H1 (cell line): ENCODE results near the gene SHCBP1. TPM values are rescaled to one million over a fixed set of nuclear protein-coding genes. Genes with fewer than 3 reads are reported as not detected.

Experiments used
- CTCF ChIA-PET: fragments of 300-600 bp; sonication (Branson Sonifier 250); formaldehyde crosslinking; loops from one replicate; lab custom pipeline; 2021; ENCODE audit not compliant: partially characterized antibody; lab: Charles Lee
- POLR2A ChIA-PET: fragments of 300-600 bp; sonication (Branson Sonifier 250); formaldehyde crosslinking; loops from one replicate; lab custom pipeline; 2021; ENCODE audit warnings: inconsistent platforms; ENCODE audit not compliant: partially characterized antibody; lab: Charles Lee
- DNase-seq, 2 experiments: peaks; one replicate each; pipeline versions ENCODE4 v3.0.0 to v3.0.0-alpha.2; 2010 to 2022; ENCODE audit warnings: low spot score in 2 of 2, low read depth in 1 of 2, mixed read lengths in 1 of 2
- FAIRE-seq: peaks from 2 replicates; lab custom pipeline; 2011; peaks lifted over from hg19 to GRCh38; lab: Jason Lieb, UNC
- H2AFZ ChIP-seq: 2 replicates; pipeline ENCODE4 v1.8.1; 2012; ENCODE audit warnings: low read length, inconsistent platforms
- H2AK5ac ChIP-seq: 2 replicates; pipeline ENCODE4 v1.6.1; 2013; ENCODE audit warnings: low read depth, low read length
- H2BK120ac ChIP-seq: replicated peaks from 2 replicates; pipeline ENCODE3; 2013; ENCODE audit warnings: low read depth, low read length, inconsistent platforms
- H2BK12ac ChIP-seq: 2 replicates; pipeline ENCODE4 v1.6.1; 2013; ENCODE audit warnings: low read depth, low read length
- H2BK15ac ChIP-seq: 2 replicates; pipeline ENCODE4 v1.6.1; 2013; ENCODE audit warnings: low read length
- H2BK20ac ChIP-seq: 2 replicates; pipeline ENCODE4 v1.6.1; 2013; ENCODE audit warnings: low read length
- H2BK5ac ChIP-seq: 2 replicates; pipeline ENCODE4 v1.6.1; 2013; ENCODE audit warnings: low read depth, low read length
- H3K14ac ChIP-seq: 2 replicates; pipeline ENCODE4 v1.6.1; 2013; ENCODE audit warnings: inconsistent platforms; ENCODE audit not compliant: insufficient read length
- H3K18ac ChIP-seq: 2 replicates; pipeline ENCODE4 v1.6.1; 2013; ENCODE audit warnings: low read length; ENCODE audit errors: extremely low read depth
- H3K23ac ChIP-seq: 2 replicates; pipeline ENCODE4 v1.6.1; 2013; ENCODE audit warnings: inconsistent platforms; ENCODE audit not compliant: insufficient read length
- H3K23me2 ChIP-seq: 2 replicates; pipeline ENCODE4 v1.6.1; 2013; ENCODE audit warnings: low read depth, low read length
- H3K27ac ChIP-seq: 2 replicates; pipeline ENCODE4 v1.6.1; 2011; ENCODE audit warnings: low read depth, low read length, inconsistent platforms
- H3K27me3 ChIP-seq, 4 experiments: replicated peaks in 1 of 4; 1 replicate in 1 of 4; 2 replicates in 3 of 4; pipeline versions ENCODE4 v1.6.1 to v1.8.1; 2011 to 2013; ENCODE audit warnings: low read length in 3 of 4, mild to moderate bottlenecking in 3 of 4, inconsistent platforms in 2 of 4, mixed read lengths in 2 of 4, moderate library complexity in 1 of 4; ENCODE audit not compliant: control insufficient read depth in 3 of 4, insufficient read depth in 3 of 4; ENCODE audit errors: extremely low read depth in 1 of 4
- H3K36me3 ChIP-seq, 4 experiments: 2 replicates each; pipeline versions ENCODE4 v1.6.1 to v1.8.1; 2011 to 2013; ENCODE audit warnings: mild to moderate bottlenecking in 4 of 4, low read length in 3 of 4, moderate library complexity in 2 of 4, control low read depth in 1 of 4, inconsistent platforms in 1 of 4; ENCODE audit not compliant: insufficient read depth in 4 of 4, control insufficient read depth in 2 of 4
- H3K4ac ChIP-seq: replicated peaks from 2 replicates; pipeline ENCODE3; 2013; ENCODE audit warnings: low read length, low read depth, mixed read lengths, inconsistent platforms; ENCODE audit not compliant: insufficient read length
- H3K4me1 ChIP-seq, 4 experiments: replicated peaks in 1 of 4; 1 replicate in 1 of 4; 2 replicates in 3 of 4; pipeline versions ENCODE4 v1.6.1 to v1.8.1; 2011 to 2013; ENCODE audit warnings: low read length in 3 of 4, inconsistent platforms in 2 of 4, mixed read lengths in 1 of 4; ENCODE audit not compliant: insufficient read depth in 4 of 4, control insufficient read depth in 3 of 4
- H3K4me2 ChIP-seq, 2 experiments: 2 replicates each; pipeline versions ENCODE4 v1.6.1 to v1.8.1; 2011 to 2013; ENCODE audit warnings: low read depth in 2 of 2, low read length in 2 of 2, control low read depth in 1 of 2, inconsistent platforms in 1 of 2, mild to moderate bottlenecking in 1 of 2; ENCODE audit not compliant: insufficient read depth in 1 of 2
- H3K4me3 ChIP-seq, 4 experiments: fragments of 200-600, 300-600 bp in 1 of 4; sonication (generic), shearing (Covaris generic), sonication (Bioruptor Twin) in 1 of 4; 2 replicates each; pipeline versions ENCODE4 v1.5.1 to v1.8.1; 2011 to 2016; ENCODE audit warnings: low read length in 4 of 4, low read depth in 3 of 4, control low read depth in 2 of 4, inconsistent platforms in 2 of 4, mild to moderate bottlenecking in 2 of 4, mixed read lengths in 1 of 4, moderate library complexity in 1 of 4; ENCODE audit not compliant: insufficient read depth in 2 of 4; ENCODE audit errors: extremely low read depth in 1 of 4
- H3K56ac ChIP-seq: replicated peaks from 2 replicates; pipeline ENCODE3; 2013; ENCODE audit warnings: low read depth, mild to moderate bottlenecking, mixed read lengths, low read length, inconsistent platforms; ENCODE audit not compliant: insufficient read length
- H3K79me1 ChIP-seq: 2 replicates; pipeline ENCODE4 v1.6.1; 2013; ENCODE audit warnings: low read depth, low read length, control low read depth
- H3K79me2 ChIP-seq, 2 experiments: 2 replicates each; pipeline versions ENCODE4 v1.6.1 to v1.8.1; 2012 to 2013; ENCODE audit warnings: low read length in 2 of 2, mild to moderate bottlenecking in 2 of 2, inconsistent platforms in 1 of 2; ENCODE audit not compliant: insufficient read depth in 2 of 2, control insufficient read depth in 1 of 2
- H3K9ac ChIP-seq, 4 experiments: replicated peaks in 1 of 4; 1 replicate in 1 of 4; 2 replicates in 3 of 4; pipeline versions ENCODE4 v1.6.1 to v1.8.1; 2011 to 2013; ENCODE audit warnings: low read depth in 3 of 4, low read length in 3 of 4, control low read depth in 2 of 4, mild to moderate bottlenecking in 2 of 4, moderate library complexity in 2 of 4, inconsistent platforms in 1 of 4; ENCODE audit errors: extremely low read depth in 1 of 4
- H3K9me3 ChIP-seq, 2 experiments: 2 replicates each; pipeline versions ENCODE4 v1.6.1 to v1.8.1; 2012 to 2013; ENCODE audit warnings: mild to moderate bottlenecking in 2 of 2, moderate library complexity in 2 of 2, control low read depth in 1 of 2, inconsistent platforms in 1 of 2, low read depth in 1 of 2, low read length in 1 of 2, mixed read lengths in 1 of 2; ENCODE audit not compliant: insufficient read depth in 2 of 2
- H4K20me1 ChIP-seq, 2 experiments: replicated peaks in 1 of 2; 2 replicates each; pipeline versions ENCODE3 to v1.8.1; 2011 to 2013; ENCODE audit warnings: inconsistent platforms in 2 of 2, low read length in 2 of 2, mild to moderate bottlenecking in 1 of 2; ENCODE audit not compliant: insufficient read depth in 2 of 2, control insufficient read depth in 1 of 2
- H4K5ac ChIP-seq: 2 replicates; pipeline ENCODE4 v1.6.1; 2013; ENCODE audit warnings: low read length, low read depth, mixed read lengths, inconsistent platforms; ENCODE audit not compliant: insufficient read length
- H4K8ac ChIP-seq: 2 replicates; pipeline ENCODE4 v1.8.0; 2013; ENCODE audit warnings: mild to moderate bottlenecking, moderate library complexity, low read length, inconsistent platforms; ENCODE audit not compliant: insufficient read depth; ENCODE audit errors: extremely low read depth
- H4K91ac ChIP-seq: replicated peaks from 2 replicates; pipeline ENCODE3; 2013; ENCODE audit warnings: low read length, mixed read lengths, inconsistent platforms; ENCODE audit not compliant: insufficient read length
- ASH2L ChIP-seq: fragments of 200-600, 300-600 bp; sonication (generic); IDR thresholded peaks from one replicate; pipeline ENCODE4 v1.7.1; 2017; ENCODE audit warnings: low read length
- ATF3 ChIP-seq: IDR thresholded peaks from 2 replicates; pipeline ENCODE4 v1.6.1; 2011; ENCODE audit warnings: low read depth, mild to moderate bottlenecking, low read length; ENCODE audit not compliant: insufficient read depth
- BACH1 ChIP-seq: IDR thresholded peaks from 2 replicates; pipeline ENCODE4 v1.6.1; 2012; ENCODE audit warnings: low read length, improper control_type of control experiment
- BRCA1 ChIP-seq: IDR thresholded peaks from 2 replicates; pipeline ENCODE4 v1.6.1; 2012; ENCODE audit warnings: low read depth, low read length, improper control_type of control experiment
- CBX8 ChIP-seq: fragments of 300-800, 300-1000 bp; sonication (generic); IDR thresholded peaks from 2 replicates; pipeline ENCODE4 v1.7.1; 2016; ENCODE audit warnings: low read depth, low read length, borderline replicate concordance
- CTCF ChIP-seq, 3 experiments: IDR thresholded peaks; 1 replicate in 2 of 3; 2 replicates in 1 of 3; pipeline versions ENCODE4 v1.5.1 to v1.6.1; 2011; ENCODE audit warnings: low read length in 3 of 3, mild to moderate bottlenecking in 3 of 3, inconsistent platforms in 2 of 3, low read depth in 1 of 3, moderate library complexity in 1 of 3; ENCODE audit not compliant: insufficient read depth in 1 of 3; ENCODE audit errors: control extremely low read depth in 1 of 3
- SIN3A ChIP-seq, 2 experiments: IDR thresholded peaks in 1 of 2; conservative IDR thresholded peaks in 1 of 2; 2 replicates each; pipeline ENCODE4 v1.6.1; 2011 to 2012; ENCODE audit warnings: low read length in 2 of 2, improper control_type of control experiment in 1 of 2, low read depth in 1 of 2, mild to moderate bottlenecking in 1 of 2
- SIX5 ChIP-seq: IDR thresholded peaks from 2 replicates; pipeline ENCODE4 v1.6.1; 2011; ENCODE audit warnings: mild to moderate bottlenecking, low read depth, low read length
- WGBS, 2 experiments: shearing (Covaris generic) in 1 of 2; methylation state at CpG; one replicate each; pipeline versions ENCODE4 v1.1.6 to v1.1.7; 2013 to 2015; ENCODE audit warnings: low lambda C conversion rate in 2 of 2, mixed read lengths in 2 of 2, inconsistent platforms in 1 of 2, low coverage in 1 of 2, missing lambda C conversion rate in 1 of 2; ENCODE audit not compliant: insufficient replicate concordance in 2 of 2, insufficient coverage in 1 of 2, insufficient read length in 1 of 2; ENCODE audit errors: extremely low coverage in 1 of 2, missing lambda C conversion rate in 1 of 2; 5-methylcytosine and 5-hydroxymethylcytosine counted together
- polyA plus RNA-seq, 7 experiments: library from polyadenylated mRNA; depleted of rRNA in 3 of 7; stranded (reverse) in 5 of 7; unstranded in 2 of 7; fragments of >200 nt in 5 of 7; fragments of 200-250 nt in 2 of 7; gene quantifications; 1 replicate in 5 of 7; 2 replicates in 1 of 7; 4 replicates in 1 of 7; pipeline versions ENCODE4 v1.2.1 to v1.2.3, GENCODE V29; 2011 to 2013; ENCODE audit warnings: missing spikeins in 2 of 7, mixed read lengths in 2 of 7
- total RNA-seq: library from RNA; stranded (reverse); fragmentation: NEBNext Ultra II Directional; extraction: Animal tissue kit (Norgen Biotek cat#: 25700); gene quantifications from 2 replicates; pipeline ENCODE4 v1.2.1, GENCODE V29; 2021
- TF ChIP-seq, protein P1 (sequence below): IDR thresholded peaks from 2 replicates; pipeline ENCODE4 v1.6.1; 2012; ENCODE audit warnings: low read length, inconsistent platforms

Gene SHCBP1
- total and polyA plus RNA-seq, 2 of the 8 experiments (the other 6 are each of a cell fraction or from before 2014, with no cell fraction given), result 5.7 to 14.8 TPM

DNA sequence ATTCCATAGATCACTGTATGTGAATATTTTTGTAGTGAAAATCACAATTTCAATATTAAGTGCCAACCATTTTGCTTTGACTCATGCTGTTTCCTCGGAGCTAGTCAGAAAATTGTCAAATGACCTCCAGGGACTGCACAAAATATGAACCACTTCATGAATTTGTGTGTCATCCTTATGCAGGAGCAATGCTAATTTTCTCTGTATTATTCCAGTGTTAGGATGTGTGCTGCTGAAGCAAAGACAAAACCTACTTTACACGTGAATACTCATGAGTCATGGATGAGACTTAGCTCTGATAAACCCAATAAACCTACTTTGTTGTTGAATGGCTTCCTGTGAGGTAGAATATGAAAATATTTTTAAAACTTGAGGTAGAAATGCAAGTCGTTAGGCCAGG, 65.2 kb downstream of the SHCBP1 start:
- Histone ChIP-seq H3K18ac (no peak overlapping the region), H3K4me2 (no peak overlapping the region), H3K4ac (no peak overlapping the region), H3K27me3 (no peaks in the 10 kb centered on the region), H2BK5ac (no peak overlapping the region), H3K79me1 (no peaks in the 10 kb centered on the region), H3K79me2 (no peaks in the 10 kb centered on the region), H3K9me3 (no peaks in the 10 kb centered on the region), H2BK12ac (no peak overlapping the region), H4K8ac (no peak overlapping the region), H4K20me1 (no peaks in the 10 kb centered on the region), H2BK20ac (no peak overlapping the region), H3K4me1 (no peaks in the 10 kb centered on the region), H3K56ac (no peak overlapping the region), H3K36me3 (no peaks in the 10 kb centered on the region), H4K5ac (no peak overlapping the region), H3K23ac (no peak overlapping the region), H3K27ac (no peak overlapping the region), H3K14ac (no peak overlapping the region), H2BK15ac (no peak overlapping the region), H2BK120ac (no peak overlapping the region), H4K91ac (no peak overlapping the region), H2AFZ (no peak overlapping the region), H3K23me2 (no peaks in the 10 kb centered on the region), H2AK5ac (no peak overlapping the region), H3K9ac (no peak overlapping the region), H3K4me3 (no peak overlapping the region)
- ChIA-PET CTCF (interaction anchor here (1.0 kb wide), 1 partner anchor 52 kb away, joined by 4 read pairs; no protein-coding TSS in a partner anchor), POLR2A (no interaction called here)
- DNase-seq (no peak), FAIRE-seq (no peak)
- WGBS, 2 experiments, result 59% methylated on average over 3 of the region's 3 CpGs; no CpG with 5 or more reads in 1 of the 2 experiments
- no peak for TF ChIP-seq ASH2L
- TF ChIP-seq BRCA1, result no peak
- TF ChIP-seq CBX8, result no peak
- no peak for TF ChIP-seq SIN3A (conservative IDR thresholded peaks at IDR 0.05 in 1 of 2, IDR thresholded peaks at IDR 0.05 in 1 of 2; ENCODE audit: low read depth in 1 of 2, low read length in 2 of 2)
- TF ChIP-seq SIX5, result no peak
- no peak for TF ChIP-seq CTCF (IDR thresholded peaks at IDR 0.05; ENCODE audit: control extremely low read depth in 1 of 3, insufficient read depth in 1 of 3, low read depth in 1 of 3, low read length in 3 of 3)
- TF ChIP-seq BACH1, result no peak
- TF ChIP-seq ATF3, result no peak
- TF ChIP-seq, protein P1, sequence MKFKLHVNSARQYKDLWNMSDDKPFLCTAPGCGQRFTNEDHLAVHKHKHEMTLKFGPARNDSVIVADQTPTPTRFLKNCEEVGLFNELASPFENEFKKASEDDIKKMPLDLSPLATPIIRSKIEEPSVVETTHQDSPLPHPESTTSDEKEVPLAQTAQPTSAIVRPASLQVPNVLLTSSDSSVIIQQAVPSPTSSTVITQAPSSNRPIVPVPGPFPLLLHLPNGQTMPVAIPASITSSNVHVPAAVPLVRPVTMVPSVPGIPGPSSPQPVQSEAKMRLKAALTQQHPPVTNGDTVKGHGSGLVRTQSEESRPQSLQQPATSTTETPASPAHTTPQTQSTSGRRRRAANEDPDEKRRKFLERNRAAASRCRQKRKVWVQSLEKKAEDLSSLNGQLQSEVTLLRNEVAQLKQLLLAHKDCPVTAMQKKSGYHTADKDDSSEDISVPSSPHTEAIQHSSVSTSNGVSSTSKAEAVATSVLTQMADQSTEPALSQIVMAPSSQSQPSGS, result no peak
